Left ventricle myocardium inferior (tissue), 1 donor: ENCODE measurements around the gene PTGDS. TPM values are rescaled to one million over a fixed set of nuclear protein-coding genes. Genes with fewer than 3 reads are reported as not detected.

Experiments used
- DNase-seq: peaks from one replicate; pipeline ENCODE4 v3.0.0-alpha.2; 2020
- H3K27ac ChIP-seq: fragments of 200-600 bp; replicated peaks from 2 replicates; pipeline ENCODE4 v1.8.0; 2021
- H3K27me3 ChIP-seq: fragments of 200-600 bp; 2 replicates; pipeline ENCODE4 v1.8.0; 2021; ENCODE audit warnings: low read depth
- H3K36me3 ChIP-seq: fragments of 200-600 bp; 2 replicates; pipeline ENCODE4 v1.8.0; 2021
- H3K4me1 ChIP-seq: fragments of 200-600 bp; 2 replicates; pipeline ENCODE4 v1.8.0; 2021
- H3K4me3 ChIP-seq: fragments of 200-600 bp; 2 replicates; pipeline ENCODE4 v1.8.0; 2021; ENCODE audit warnings: mild to moderate bottlenecking, moderate library complexity
- H3K9me3 ChIP-seq: fragments of 200-600 bp; replicated peaks from 2 replicates; pipeline ENCODE4 v1.8.0; 2021
- intact Hi-C: fragments of 100-400 bp; cut with micrococcal nuclease; formaldehyde crosslinking; loops from one replicate; pipeline ENCODE4 v1.11.0; 2022
- total RNA-seq: library from RNA; stranded (reverse); fragmentation: NEBNext Ultra II Directional; extraction: Animal tissue kit (Norgen Biotek cat#: 25700); gene quantifications from one replicate; pipeline ENCODE4 v1.2.1, GENCODE V29; 2021
- TF ChIP-seq, protein P1 (sequence below): fragments of 200-600 bp; IDR thresholded peaks from 2 replicates; pipeline ENCODE4 v1.8.0; 2021; ENCODE audit warnings: antibody characterized with exemption, mild to moderate bottlenecking, borderline replicate concordance
- donor health status: DM: no; HTN: yes; CAD: no; lungs with severe emphysema.

PTGDS gene
- total RNA-seq, 1 donor from 2014 or later, result 3,579 TPM

GRCh38 chr9:136935651-136936050, 41.7 kb upstream of the PTGDS start:
- Histone ChIP-seq H3K27ac (no peak overlapping the region), H3K9me3 (no peaks in the 10 kb centered on the region), H3K27me3 (no peaks in the 10 kb centered on the region), H3K4me1 (peaks cover 15% of the 10 kb centered on the region), H3K4me3 (no peak overlapping the region), H3K36me3 (peaks cover 19% of the 10 kb centered on the region)
- TF ChIP-seq, protein P1, sequence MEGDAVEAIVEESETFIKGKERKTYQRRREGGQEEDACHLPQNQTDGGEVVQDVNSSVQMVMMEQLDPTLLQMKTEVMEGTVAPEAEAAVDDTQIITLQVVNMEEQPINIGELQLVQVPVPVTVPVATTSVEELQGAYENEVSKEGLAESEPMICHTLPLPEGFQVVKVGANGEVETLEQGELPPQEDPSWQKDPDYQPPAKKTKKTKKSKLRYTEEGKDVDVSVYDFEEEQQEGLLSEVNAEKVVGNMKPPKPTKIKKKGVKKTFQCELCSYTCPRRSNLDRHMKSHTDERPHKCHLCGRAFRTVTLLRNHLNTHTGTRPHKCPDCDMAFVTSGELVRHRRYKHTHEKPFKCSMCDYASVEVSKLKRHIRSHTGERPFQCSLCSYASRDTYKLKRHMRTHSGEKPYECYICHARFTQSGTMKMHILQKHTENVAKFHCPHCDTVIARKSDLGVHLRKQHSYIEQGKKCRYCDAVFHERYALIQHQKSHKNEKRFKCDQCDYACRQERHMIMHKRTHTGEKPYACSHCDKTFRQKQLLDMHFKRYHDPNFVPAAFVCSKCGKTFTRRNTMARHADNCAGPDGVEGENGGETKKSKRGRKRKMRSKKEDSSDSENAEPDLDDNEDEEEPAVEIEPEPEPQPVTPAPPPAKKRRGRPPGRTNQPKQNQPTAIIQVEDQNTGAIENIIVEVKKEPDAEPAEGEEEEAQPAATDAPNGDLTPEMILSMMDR, result no peak
- no peak for DNase-seq
- intact Hi-C loops, result loop anchor here (10.0 kb wide), 1 partner anchor 51 kb away; the partner anchor contains the start of gene TRAF2

DNA sequence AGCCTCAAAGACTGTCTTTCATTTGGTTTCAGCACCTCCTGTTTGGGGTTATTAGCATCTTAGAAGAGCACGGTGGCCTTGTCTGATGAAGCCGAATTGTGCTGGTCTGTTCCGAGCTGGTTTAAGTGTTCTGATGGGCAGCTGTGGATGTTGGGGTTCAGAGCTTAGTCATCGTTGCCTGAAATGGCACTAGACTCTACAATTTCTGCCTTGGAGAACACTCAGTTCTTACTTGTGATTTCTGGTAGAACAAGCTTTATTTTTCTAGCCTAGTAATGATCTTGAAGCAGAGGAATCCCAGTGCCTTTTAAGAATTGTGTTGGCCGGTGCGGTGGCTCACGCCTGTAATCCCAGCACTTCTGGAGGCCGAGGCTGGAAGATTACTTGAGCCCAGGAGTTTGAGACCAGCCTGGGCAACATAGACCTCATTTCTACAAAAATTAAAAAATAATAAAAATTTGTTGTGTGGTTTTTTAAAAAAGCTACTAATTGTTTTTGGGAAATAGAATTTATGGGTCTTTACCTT, 40.6 kb upstream of the PTGDS start:
- H3K4me1 ChIP-seq, result peaks cover 24% of the 10 kb centered on the region
- H3K36me3 ChIP-seq, result peaks cover 30% of the 10 kb centered on the region
- H3K9me3 ChIP-seq, result no peaks in the 10 kb centered on the region
- H3K27me3 ChIP-seq, result no peaks in the 10 kb centered on the region
- intact Hi-C loops, result loop anchor here (10.0 kb wide), 1 partner anchor 52 kb away; the partner anchor contains the start of gene TRAF2
- H3K27ac ChIP-seq, result no peak overlapping the region
- TF ChIP-seq, protein P1, result no peak
- no peak overlapping the region for H3K4me3 ChIP-seq
- no peak for DNase-seq

DNA sequence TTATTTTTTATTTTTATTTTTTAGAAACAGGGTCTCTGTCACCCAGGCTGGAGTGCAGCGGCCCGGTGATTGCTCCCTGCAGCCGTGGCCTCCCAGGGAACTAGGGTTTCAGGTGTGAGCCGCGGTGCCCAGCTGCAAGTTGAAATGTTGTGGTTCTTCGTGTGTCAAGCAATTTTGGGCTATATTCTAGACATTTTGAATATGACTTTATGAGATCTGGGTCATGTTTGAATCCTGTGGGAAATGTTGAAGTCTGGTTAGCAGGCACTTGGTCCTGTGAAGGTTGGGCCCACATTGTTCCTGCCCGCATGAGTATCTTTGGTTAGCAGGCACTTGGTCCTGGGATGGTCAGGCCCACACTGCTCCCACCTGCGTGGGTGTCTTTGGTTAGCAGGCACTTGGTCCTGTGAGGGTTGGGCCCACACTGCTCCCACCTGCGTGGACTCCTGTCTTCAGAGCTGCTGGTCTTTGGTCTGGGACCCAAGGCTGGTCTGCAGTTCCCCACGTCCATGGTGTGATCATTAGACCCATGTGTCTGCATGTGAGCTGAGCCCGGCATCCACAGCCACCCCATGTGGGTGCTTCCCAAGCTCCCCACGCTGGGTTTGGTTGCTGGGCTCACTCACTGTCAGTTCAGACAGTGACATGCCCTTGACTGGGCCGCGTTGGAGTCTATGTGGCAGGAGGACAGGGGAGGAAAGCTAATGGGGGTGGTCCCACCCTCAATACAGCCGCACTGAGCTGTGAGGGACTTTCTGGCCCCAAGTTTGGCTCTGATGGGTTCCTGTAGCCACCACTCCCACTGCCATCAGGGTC, 39.9 kb upstream of the PTGDS start:
- Histone ChIP-seq H3K27me3 (no peaks in the 10 kb centered on the region), H3K36me3 (peaks cover 37% of the 10 kb centered on the region), H3K4me3 (no peak overlapping the region), H3K27ac (no peak overlapping the region), H3K4me1 (peaks cover 31% of the 10 kb centered on the region), H3K9me3 (no peaks in the 10 kb centered on the region)
- TF ChIP-seq, protein P1, result no peak
- DNase-seq, result no peak
- intact Hi-C loops, result loop anchor here (10.0 kb wide), 1 partner anchor 53 kb away; the partner anchor contains the start of gene TRAF2

- intact Hi-C loops, result loop anchor here (10.0 kb wide), 1 partner anchor 55 kb away; the partner anchor contains the start of gene TRAF2
- TF ChIP-seq, protein P1, result no peak
These were observed 37.8 kb upstream of the PTGDS start for GRCh38 chr9:136939431-136939995.

DNA sequence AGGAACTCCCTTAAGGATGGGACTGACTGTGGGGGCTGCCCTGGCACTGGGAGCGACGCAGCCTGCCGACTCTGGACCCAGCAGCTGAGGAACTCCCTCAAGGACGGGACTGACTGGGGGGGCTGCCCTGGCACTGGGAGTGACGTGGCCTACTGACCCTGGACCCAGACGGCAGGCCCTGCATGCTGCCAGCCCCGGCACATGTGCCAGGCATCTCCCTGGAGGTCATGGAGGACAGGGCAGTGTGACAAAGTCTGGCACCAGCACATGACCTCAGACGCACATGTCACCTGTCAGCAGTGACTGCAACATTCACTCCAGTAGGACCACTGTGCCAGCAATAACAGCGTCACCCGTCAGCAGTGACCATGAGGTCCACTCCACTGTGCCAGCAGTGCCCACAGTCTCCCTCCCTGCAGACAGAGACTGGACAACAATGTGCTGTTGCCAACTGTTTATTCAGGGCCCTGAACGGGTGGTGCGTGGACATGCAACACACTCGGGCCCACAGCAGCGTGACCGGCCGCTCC, 37.2 kb upstream of the PTGDS start:
- intact Hi-C loops, result loop anchor here (10.0 kb wide), 1 partner anchor 55 kb away; the partner anchor contains the start of gene TRAF2
- H3K9me3 ChIP-seq, result no peaks in the 10 kb centered on the region
- peak overlapping the region; percentile 36 for H3K4me3 ChIP-seq
- peak overlapping the region; percentile 82 for H3K27ac ChIP-seq
- H3K4me1 ChIP-seq, result peaks cover 52% of the 10 kb centered on the region
- peak; percentile 85 for DNase-seq
- peaks cover 46% of the 10 kb centered on the region for H3K36me3 ChIP-seq
- TF ChIP-seq, protein P1, result no peak
- no peaks in the 10 kb centered on the region for H3K27me3 ChIP-seq

More at GRCh38 chr9:136939431-136939995, 37.8 kb upstream of the PTGDS start:
- peak; percentile 15 for DNase-seq
- Histone ChIP-seq H3K36me3 (peaks cover 46% of the 10 kb centered on the region), H3K4me3 (no peak overlapping the region), H3K27me3 (no peaks in the 10 kb centered on the region), H3K9me3 (no peaks in the 10 kb centered on the region), H3K27ac (peak overlapping the region; percentile 82), H3K4me1 (peaks cover 48% of the 10 kb centered on the region)
